Fibroblast of lung (primary cell): ENCODE data around the gene CD3E.

ENCODE experiments used
- CTCF ChIP-seq, 2 donors: IDR thresholded peaks in 1 of 2; conservative IDR thresholded peaks in 1 of 2; 1 replicate in 1 of 2; 2 replicates in 1 of 2; pipeline ENCODE4 v1.5.1; 2011 to 2012; ENCODE audit warnings: low read length in 2 of 2, control low read depth in 1 of 2, inconsistent platforms in 1 of 2, low read depth in 1 of 2, mild to moderate bottlenecking in 1 of 2
- EZH2 ChIP-seq: IDR thresholded peaks from 2 replicates; pipeline ENCODE4 v1.5.1; 2012; ENCODE audit warnings: low read length, control low read depth, mild to moderate bottlenecking; ENCODE audit errors: missing control alignments

GRCh38 chr11:118334745-118335144 lies 30.2 kb downstream of the CD3E start:
- no peak for TF ChIP-seq CTCF (conservative IDR thresholded peaks at IDR 0.05 in 1 of 2, IDR thresholded peaks at IDR 0.05 in 1 of 2; ENCODE audit: low read depth in 1 of 2, low read length in 2 of 2)
- no peak for TF ChIP-seq EZH2
